Epithelial cell of prostate (primary cell): ENCODE results near the gene TIE1.
A peak's percentile ranks its signal among the peaks of the same experiment; 100 is the strongest.

Experiments used
- DNase-seq: peaks from one replicate; pipeline ENCODE4 v3.0.0-alpha.2; 2011; ENCODE audit warnings: low read depth, low spot score
- H3K27ac ChIP-seq: fragments of 450-650 bp; 2 replicates; pipeline ENCODE4 v1.5.1; 2017; ENCODE audit warnings: mild to moderate bottlenecking

TIE1 gene

GRCh38 chr1:43288785-43289706, 11.7 kb upstream of the TIE1 start:
- no peak for DNase-seq
- no peak overlapping the region for H3K27ac ChIP-seq

GRCh38 chr1:43292216-43292615, 8.6 kb upstream of the TIE1 start:
- no peak overlapping the region for H3K27ac ChIP-seq
- no peak for DNase-seq

GRCh38 chr1:43292679-43293078, 8.1 kb upstream of the TIE1 start:
- H3K27ac ChIP-seq: no peak overlapping the region
- no peak for DNase-seq

- no peak overlapping the region for H3K27ac ChIP-seq
- no peak for DNase-seq
These were observed 7.6 kb upstream of the TIE1 start for GRCh38 chr1:43293176-43293575.

DNA sequence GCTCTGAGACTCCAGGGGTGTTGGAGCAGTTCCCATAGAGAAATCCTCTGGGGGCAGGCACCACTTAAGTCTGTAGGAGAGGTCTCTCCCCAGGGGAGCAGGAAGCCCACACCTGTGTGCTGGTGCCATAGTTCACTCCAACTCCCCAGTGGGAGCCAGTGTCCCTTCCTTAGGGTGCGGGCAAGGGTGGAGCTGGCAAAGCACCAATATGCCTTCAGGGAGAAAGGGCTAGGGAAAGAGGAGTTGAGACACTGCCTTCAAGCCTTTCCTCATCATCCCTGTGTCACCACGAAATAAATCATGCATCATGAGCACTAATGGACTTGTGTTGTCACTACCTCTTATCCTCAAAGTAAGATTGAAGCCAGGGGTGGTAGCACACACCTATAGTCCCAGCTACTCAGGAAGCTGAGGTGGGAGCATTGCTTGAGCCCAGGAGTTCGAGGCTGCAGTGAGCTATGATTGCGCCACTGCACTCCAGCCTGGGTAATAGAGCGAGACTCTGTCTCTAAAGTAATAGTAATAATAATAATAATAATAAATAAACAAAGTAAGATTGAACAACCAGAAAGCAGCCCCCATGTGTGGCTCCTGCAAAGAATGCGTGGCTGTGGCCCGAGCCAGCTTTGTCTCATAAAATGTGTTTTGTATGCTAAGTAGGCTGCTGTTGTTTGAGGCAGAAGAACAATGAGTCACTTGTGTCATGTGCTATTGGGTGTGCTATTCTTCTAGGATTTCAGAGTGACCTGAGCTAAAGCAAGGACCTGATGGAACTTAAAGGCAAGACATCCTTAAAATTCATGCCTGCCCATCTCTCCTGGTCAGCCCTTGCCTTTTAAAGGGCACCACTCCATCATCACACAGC, 6.7 kb upstream of the TIE1 start:
- DNase-seq: peak; percentile 39
- H3K27ac ChIP-seq: peak overlapping the region; percentile 58

- DNase-seq: no peak
- H3K27ac ChIP-seq: peak overlapping the region; percentile 58
These were observed 6.0 kb upstream of the TIE1 start for GRCh38 chr1:43294761-43295160.

- no peak for DNase-seq
- H3K27ac ChIP-seq: no peak overlapping the region
These were observed 4.6 kb upstream of the TIE1 start for GRCh38 chr1:43296207-43296606.

GRCh38 chr1:43298055-43298454, 2.7 kb upstream of the TIE1 start:
- no peak for DNase-seq
- H3K27ac ChIP-seq: no peak overlapping the region

DNA sequence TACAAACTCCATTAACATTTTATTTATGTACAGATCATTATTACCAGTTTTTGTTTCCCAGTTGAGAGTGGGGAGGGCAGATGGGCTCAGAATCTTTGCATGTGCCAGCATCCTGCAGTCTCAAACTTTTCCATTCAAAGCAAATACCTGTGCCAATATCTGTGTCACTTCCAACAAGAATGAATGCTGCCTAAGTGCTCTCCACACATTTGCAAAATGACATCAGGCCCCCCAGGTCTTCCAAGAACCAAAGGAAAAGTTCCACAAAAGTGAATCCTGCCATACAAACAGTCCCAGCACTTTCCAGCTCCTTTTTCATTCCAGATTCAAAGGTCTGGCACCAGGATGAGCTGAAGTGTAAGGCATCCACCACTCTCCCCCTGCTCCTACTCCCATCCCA, 1.7 kb upstream of the TIE1 start:
- DNase-seq: no peak
- H3K27ac ChIP-seq: no peak overlapping the region

DNA sequence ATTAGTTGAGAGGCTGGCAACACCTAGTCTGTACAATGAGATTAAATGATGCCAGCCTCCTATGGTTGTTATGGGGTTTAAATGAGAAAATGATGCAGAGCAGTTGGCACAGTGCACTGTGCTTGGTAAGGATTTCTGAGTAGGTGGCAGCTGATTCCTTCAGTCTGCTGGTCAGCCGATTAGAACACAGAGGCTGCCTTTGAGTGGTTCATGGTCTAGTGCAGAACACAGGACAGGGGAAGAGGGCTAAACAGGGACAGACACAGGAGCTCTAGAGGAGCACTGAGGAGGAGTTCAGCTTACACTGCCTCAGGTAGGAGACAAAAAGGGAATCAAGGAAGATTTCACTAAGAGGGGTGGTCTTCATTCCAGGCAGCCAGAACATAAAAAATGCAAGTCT, 1.4 kb downstream of the TIE1 start:
- no peak overlapping the region for H3K27ac ChIP-seq
- no peak for DNase-seq

GRCh38 chr1:43302721-43303470, 2.1 kb downstream of the TIE1 start:
- DNase-seq: no peak
- H3K27ac ChIP-seq: no peak overlapping the region

DNA sequence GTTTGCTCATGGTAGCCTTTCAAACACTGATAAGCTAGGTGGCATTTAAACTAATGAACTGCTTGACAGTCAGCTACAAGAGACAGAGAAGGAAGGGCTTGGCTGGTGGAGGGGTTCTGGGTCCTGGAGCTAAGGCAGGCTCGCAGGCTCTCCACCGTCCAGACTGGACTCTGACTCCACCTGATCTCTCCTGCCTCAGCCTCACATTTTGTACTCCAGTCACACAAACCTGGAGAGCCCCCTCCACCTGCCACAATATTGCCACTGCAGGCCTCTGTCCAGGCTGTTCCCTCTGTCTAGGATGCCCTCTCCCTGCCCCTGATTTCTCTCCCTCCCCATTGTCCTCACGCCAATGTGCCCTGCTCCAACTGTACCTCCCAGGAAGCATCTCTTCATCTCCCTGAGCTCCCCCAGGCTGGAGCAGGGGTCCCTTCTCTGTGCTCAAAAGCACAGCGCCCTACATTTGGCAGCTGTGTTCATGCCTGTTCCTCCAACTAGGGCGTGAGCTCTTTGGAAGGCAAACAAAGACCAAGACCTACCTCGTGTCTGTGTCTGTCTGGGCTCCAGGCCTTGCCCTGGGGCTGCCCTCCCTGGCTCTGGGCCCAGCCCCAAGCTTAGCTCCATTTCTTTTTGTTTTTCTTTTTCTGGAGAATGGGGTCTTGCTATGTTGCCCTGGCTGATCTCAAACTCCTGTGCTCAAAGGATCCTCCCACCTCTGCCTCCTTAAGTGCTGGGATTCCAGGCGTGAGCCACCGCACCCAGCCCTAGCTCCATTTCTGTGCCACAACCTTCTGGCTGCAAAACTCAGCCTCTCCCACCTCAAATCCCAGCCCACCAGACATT, 2.9 kb downstream of the TIE1 start:
- DNase-seq: no peak
- H3K27ac ChIP-seq: no peak overlapping the region

DNA sequence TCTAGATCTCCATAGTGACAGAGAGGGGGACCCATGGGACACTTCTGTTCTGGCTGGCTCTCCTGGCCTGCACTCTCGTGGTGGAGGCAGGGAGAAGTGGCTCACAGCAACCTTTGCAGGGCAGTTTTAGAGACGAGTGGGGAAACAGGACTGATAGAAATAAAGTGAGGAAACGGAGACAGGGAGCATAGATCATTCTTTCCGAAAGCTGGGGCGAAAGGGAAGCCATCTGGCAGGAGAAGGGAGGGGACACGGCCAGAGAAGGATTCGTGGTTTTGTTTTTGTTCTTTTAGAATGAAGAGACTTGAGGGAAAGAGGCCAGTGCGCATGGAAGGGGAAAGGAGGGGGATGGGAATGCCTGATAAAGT, 3.5 kb downstream of the TIE1 start:
- no peak for DNase-seq
- no peak overlapping the region for H3K27ac ChIP-seq

DNA sequence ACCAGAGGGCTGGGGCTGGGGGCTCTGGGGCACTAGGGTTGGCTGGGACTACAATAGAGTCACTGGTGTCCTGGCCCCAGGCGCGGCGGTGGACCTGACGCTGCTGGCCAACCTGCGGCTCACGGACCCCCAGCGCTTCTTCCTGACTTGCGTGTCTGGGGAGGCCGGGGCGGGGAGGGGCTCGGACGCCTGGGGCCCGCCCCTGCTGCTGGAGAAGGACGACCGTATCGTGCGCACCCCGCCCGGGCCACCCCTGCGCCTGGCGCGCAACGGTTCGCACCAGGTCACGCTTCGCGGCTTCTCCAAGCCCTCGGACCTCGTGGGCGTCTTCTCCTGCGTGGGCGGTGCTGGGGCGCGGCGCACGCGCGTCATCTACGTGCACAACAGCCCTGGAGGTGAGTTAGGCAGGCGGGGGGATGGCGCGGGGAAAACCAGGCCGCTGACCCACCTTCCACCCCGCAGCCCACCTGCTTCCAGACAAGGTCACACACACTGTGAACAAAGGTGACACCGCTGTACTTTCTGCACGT, 4.1 kb downstream of the TIE1 start:
- DNase-seq: no peak

DNA sequence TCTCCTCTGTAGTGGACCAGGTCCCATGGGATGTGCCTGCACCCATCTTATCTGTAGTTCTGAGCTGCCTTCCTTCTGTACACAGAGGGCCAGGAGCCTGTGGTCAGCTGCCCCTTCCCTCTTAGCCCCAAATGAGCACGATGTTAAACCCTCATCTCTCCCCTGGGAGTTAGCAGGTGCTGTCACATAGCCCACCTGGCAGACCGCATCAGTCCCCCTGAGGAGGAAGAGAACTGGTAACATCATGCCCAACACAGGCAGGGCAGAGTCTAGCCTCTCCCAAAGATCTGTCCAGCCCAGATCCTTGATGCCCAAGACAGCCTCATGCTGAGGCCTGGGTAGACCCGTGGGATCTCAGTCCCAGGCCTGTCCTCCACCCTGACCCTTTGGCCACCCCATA, 4.7 kb downstream of the TIE1 start:
- no peak for DNase-seq
- H3K27ac ChIP-seq: no peak overlapping the region

More for the DNA sequence above, 4.1 kb downstream of the TIE1 start:
- H3K27ac ChIP-seq: no peak overlapping the region

- DNase-seq: no peak
- no peak overlapping the region for H3K27ac ChIP-seq
These were observed 5.3 kb downstream of the TIE1 start for GRCh38 chr1:43305926-43306687.

DNA sequence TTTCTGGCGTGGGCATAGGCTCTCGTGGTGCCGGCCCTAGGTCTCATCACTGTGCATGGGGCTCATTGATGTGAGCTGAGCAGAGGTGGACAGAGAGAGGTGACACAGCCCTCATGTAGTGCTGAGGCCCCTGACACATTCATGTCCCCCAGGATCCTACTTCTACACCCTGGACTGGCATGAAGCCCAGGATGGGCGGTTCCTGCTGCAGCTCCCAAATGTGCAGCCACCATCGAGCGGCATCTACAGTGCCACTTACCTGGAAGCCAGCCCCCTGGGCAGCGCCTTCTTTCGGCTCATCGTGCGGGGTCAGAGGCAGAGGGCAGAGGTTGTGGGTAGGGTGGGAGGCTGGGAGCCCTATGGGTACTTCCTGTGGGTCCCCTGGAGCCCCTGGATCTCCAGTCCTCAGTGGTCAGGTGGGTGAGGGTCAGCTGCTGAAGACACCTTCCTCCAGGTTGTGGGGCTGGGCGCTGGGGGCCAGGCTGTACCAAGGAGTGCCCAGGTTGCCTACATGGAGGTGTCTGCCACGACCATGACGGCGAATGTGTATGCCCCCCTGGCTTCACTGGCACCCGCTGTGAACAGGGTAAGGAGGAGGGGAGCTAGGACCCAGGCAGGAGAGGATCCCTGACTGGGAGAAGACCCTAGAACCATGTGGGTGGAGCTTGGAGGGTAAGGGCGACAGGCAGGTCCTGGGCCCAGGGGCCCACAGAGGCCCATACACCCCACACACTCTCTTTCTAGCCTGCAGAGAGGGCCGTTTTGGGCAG, 6.1 kb downstream of the TIE1 start:
- DNase-seq: no peak
- no peak overlapping the region for H3K27ac ChIP-seq
